Psoas muscle (tissue), 8 donors: ENCODE results near the gene CACNG5. TPM values are rescaled to one million over a fixed set of nuclear protein-coding genes. Genes with fewer than 3 reads are reported as not detected.

Experiments used
- ATAC-seq, 4 donors: fragments of 200-7000 bp; cut with Tn5 transposase; one replicate each; pipeline ENCODE4 v1.9.1; 2020; ENCODE audit warnings: moderate library complexity in 3 of 4, mild to moderate bottlenecking in 2 of 4
- DNase-seq, 2 donors: peaks; one replicate each; pipeline ENCODE4 v3.0.0-alpha.2; 2020
- H3K27ac ChIP-seq: fragments of 200-600 bp; one replicate; pipeline ENCODE4 v1.8.0; 2022
- H3K27me3 ChIP-seq, 3 donors: fragments of 200-600 bp in 1 of 3; one replicate each; pipeline versions ENCODE4 v1.6.1 to v1.8.0; 2013 to 2022; ENCODE audit warnings: low read length in 2 of 3, mild to moderate bottlenecking in 2 of 3, moderate library complexity in 1 of 3; ENCODE audit not compliant: insufficient read depth in 3 of 3
- H3K36me3 ChIP-seq, 2 donors: fragments of 200-600 bp in 1 of 2; one replicate each; pipeline versions ENCODE4 v1.6.1 to v1.8.0; 2013 to 2022; ENCODE audit warnings: low read depth in 1 of 2, mild to moderate bottlenecking in 1 of 2, moderate library complexity in 1 of 2; ENCODE audit not compliant: insufficient read depth in 1 of 2
- H3K4me1 ChIP-seq: fragments of 200-600 bp; one replicate; pipeline ENCODE4 v1.8.0; 2022
- H3K4me3 ChIP-seq: fragments of 200-600 bp; one replicate; pipeline ENCODE4 v1.8.0; 2022; ENCODE audit warnings: mild to moderate bottlenecking
- H3K9me3 ChIP-seq: fragments of 200-600 bp; one replicate; pipeline ENCODE4 v1.8.0; 2022
- CTCF ChIP-seq: fragments of 200-600 bp; IDR thresholded peaks from one replicate; pipeline ENCODE4 v1.8.0; 2022; ENCODE audit warnings: antibody characterized with exemption
- WGBS, 3 donors: extraction: QIAGEN DNeasy Blood & Tissue Kit; methylation state at CpG; one replicate each; pipeline versions ENCODE4 v1.1.6 to v1.1.7; 2013; 5-methylcytosine and 5-hydroxymethylcytosine counted together
- intact Hi-C, 2 donors: fragments of 100-400 bp; cut with DNase I; formaldehyde crosslinking; loops; one replicate each; pipeline versions ENCODE4 v1.11.0 to v1.14.2; 2022
- polyA plus RNA-seq, 3 donors: library from polyadenylated mRNA; stranded (reverse); fragments of 200-250 nt; gene quantifications; one replicate each; pipeline ENCODE4 v1.2.3, GENCODE V29; 2013
- total RNA-seq, 4 donors: library from RNA; stranded (reverse); fragmentation: NEBNext Ultra II Directional in 2 of 4; extraction: Animal tissue kit (Norgen Biotek cat#: 25700) in 2 of 4; gene quantifications; one replicate each; pipeline versions ENCODE4 v1.2.1 to v1.2.4, GENCODE V29; 2021 to 2023
- donor health status: healthy with polysubstance abuse.
- donor health status: DM: no; HTN: no; CAD: no; lungs with moderate emphysema.
- donor health status: Bipolar disorder and iron deficiency.
- donor health status: healthy.
- donor health status: DM: yes; HTN: yes; CAD: no.
- donor health status: DM: no; HTN: no; CAD: no.
- donor health status: DM: no; HTN: no; CAD: no.
- donor health status: DM: yes; HTN: yes; CAD: no.

The CACNG5 gene
- total and polyA plus RNA-seq, 7 donors: not detected

- no peak for DNase-seq
- no peak for ATAC-seq
These were observed 6.4 kb downstream of the CACNG5 start for GRCh38 chr17:66841328-66841727.

GRCh38 chr17:66841744-66842143, 6.8 kb downstream of the CACNG5 start:
- H3K9me3 ChIP-seq: no peaks in the 10 kb centered on the region
- H3K4me3 ChIP-seq: no peak overlapping the region
- H3K4me1 ChIP-seq: no peaks in the 10 kb centered on the region
- DNase-seq (no peak), ATAC-seq (no peak)
- intact Hi-C loops: no loop called here
- no peaks in the 10 kb centered on the region for H3K36me3 ChIP-seq
- peaks cover 0 to 7% (median 4%) of the 10 kb centered on the region in 3 donors for H3K27me3 ChIP-seq
- no peak for TF ChIP-seq CTCF
- H3K27ac ChIP-seq: no peak overlapping the region
- 61 to 75% (median 66%) methylated on average over 3 to 4 of the region's 4 CpGs for WGBS, 3 donors

More at GRCh38 chr17:66841328-66841727, 6.4 kb downstream of the CACNG5 start:
- no peak for TF ChIP-seq CTCF
- Histone ChIP-seq H3K4me1 (no peaks in the 10 kb centered on the region), H3K27ac (no peak overlapping the region), H3K27me3 (peaks cover 0 to 12% (median 5%) of the 10 kb centered on the region in 3 donors), H3K36me3 (no peaks in the 10 kb centered on the region), H3K9me3 (no peaks in the 10 kb centered on the region), H3K4me3 (no peak overlapping the region)
- intact Hi-C loops: no loop called here
- 48 to 68% (median 67%) methylated on average over 4 of the region's 4 CpGs for WGBS, 3 donors

- no peak for ATAC-seq
- Histone ChIP-seq H3K36me3 (no peaks in the 10 kb centered on the region), H3K4me3 (no peak overlapping the region), H3K4me1 (no peaks in the 10 kb centered on the region), H3K9me3 (no peaks in the 10 kb centered on the region), H3K27ac (no peak overlapping the region), H3K27me3 (peaks cover 0 to 4% (median 0%) of the 10 kb centered on the region in 3 donors)
- DNase-seq: no peak
- intact Hi-C loops: no loop called here
- no peak for TF ChIP-seq CTCF
- 73 to 87% (median 75%) methylated on average over 5 of the region's 5 CpGs for WGBS, 3 donors
These were observed 7.6 kb downstream of the CACNG5 start for GRCh38 chr17:66842505-66842904.

GRCh38 chr17:66842959-66843358, 8.0 kb downstream of the CACNG5 start:
- no peak for TF ChIP-seq CTCF
- Histone ChIP-seq H3K4me3 (no peak overlapping the region), H3K27ac (no peak overlapping the region), H3K27me3 (peaks cover 0 to 1% (median 0%) of the 10 kb centered on the region in 3 donors), H3K9me3 (no peaks in the 10 kb centered on the region), H3K4me1 (no peaks in the 10 kb centered on the region), H3K36me3 (no peaks in the 10 kb centered on the region)
- DNase-seq: no peak
- no peak for ATAC-seq
- intact Hi-C loops: no loop called here
- WGBS, 3 donors: 95 to 97% (median 96%) methylated on average over 3 of the region's 3 CpGs

- no peak overlapping the region for H3K4me3 ChIP-seq
- no peak for TF ChIP-seq CTCF
- DNase-seq: no peak
- WGBS, 3 donors: 61 to 69% (median 61%) methylated on average over 4 of the region's 4 CpGs
- no peaks in the 10 kb centered on the region for H3K4me1 ChIP-seq
- no peaks in the 10 kb centered on the region for H3K36me3 ChIP-seq
- ATAC-seq: no peak
- no peaks in the 10 kb centered on the region for H3K9me3 ChIP-seq
- intact Hi-C loops: no loop called here
- no peak overlapping the region for H3K27ac ChIP-seq
- H3K27me3 ChIP-seq: no peaks in the 10 kb centered on the region
These were observed 8.7 kb downstream of the CACNG5 start for GRCh38 chr17:66843627-66844026.
